H54 (cell line): ENCODE measurements around the gene HOXA2.

Source experiments
- DNase-seq: peaks from one replicate; pipeline ENCODE4 v3.0.0; 2011; ENCODE audit warnings: low spot score, mixed read lengths; ENCODE audit not compliant: insufficient read length
- FAIRE-seq: peaks from 3 replicates; lab custom pipeline; 2011; peaks lifted over from hg19 to GRCh38; lab: Jason Lieb, UNC
- POLR2A ChIP-seq: IDR thresholded peaks from 2 replicates; pipeline ENCODE4 v1.6.1; 2011; ENCODE audit warnings: low read depth, mild to moderate bottlenecking, low read length

The HOXA2 gene

GRCh38 chr7:27102581-27103442 lies at the start of gene HOXA2:
TSS of gene HOXA2 (minus strand) at chr7:27102683. CDS start at chr7:27102500, 183 bp downstream.
- FAIRE-seq (no peak), DNase-seq (no peak)
- no peak for TF ChIP-seq POLR2A

GRCh38 chr7:27151341-27151930 lies 49.0 kb upstream of the HOXA2 start:
- FAIRE-seq, result no peak
- DNase-seq, result no peak
- no peak for TF ChIP-seq POLR2A

- FAIRE-seq, result no peak
Observed at GRCh38 chr7:27150568-27151340, 48.3 kb upstream of the HOXA2 start.

GRCh38 chr7:27149842-27150567 lies 47.5 kb upstream of the HOXA2 start:
- no peak for TF ChIP-seq POLR2A
- no peak for DNase-seq
- no peak for FAIRE-seq

More at GRCh38 chr7:27150568-27151340, 48.3 kb upstream of the HOXA2 start:
- TF ChIP-seq POLR2A, result no peak
- peak; percentile 100 for DNase-seq

GRCh38 chr7:27148756-27149641 lies 46.5 kb upstream of the HOXA2 start:
- DNase-seq (no peak), FAIRE-seq (no peak)
- TF ChIP-seq POLR2A, result no peak

GRCh38 chr7:27148031-27148755 lies 45.7 kb upstream of the HOXA2 start:
- FAIRE-seq, result no peak
- no peak for DNase-seq
- TF ChIP-seq POLR2A, result no peak

GRCh38 chr7:27147199-27148030 lies 44.9 kb upstream of the HOXA2 start, which contains the start of gene HOXA6:
TSS of gene HOXA6 (minus strand) at chr7:27147774. CDS start at chr7:27147749, 25 bp downstream.
- FAIRE-seq (no peak), DNase-seq (no peak)
- no peak for TF ChIP-seq POLR2A

GRCh38 chr7:27146491-27147198 lies 44.2 kb upstream of the HOXA2 start:
- TF ChIP-seq POLR2A, result no peak
- DNase-seq, result no peak
- no peak for FAIRE-seq

GRCh38 chr7:27145914-27146412 lies 43.5 kb upstream of the HOXA2 start:
- TF ChIP-seq POLR2A, result no peak
- DNase-seq (no peak), FAIRE-seq (no peak)

GRCh38 chr7:27145165-27145913 lies 42.9 kb upstream of the HOXA2 start:
- DNase-seq (no peak), FAIRE-seq (no peak)
- TF ChIP-seq POLR2A, result no peak
